ENCODE measurements around the gene SLC43A2.

DNA sequence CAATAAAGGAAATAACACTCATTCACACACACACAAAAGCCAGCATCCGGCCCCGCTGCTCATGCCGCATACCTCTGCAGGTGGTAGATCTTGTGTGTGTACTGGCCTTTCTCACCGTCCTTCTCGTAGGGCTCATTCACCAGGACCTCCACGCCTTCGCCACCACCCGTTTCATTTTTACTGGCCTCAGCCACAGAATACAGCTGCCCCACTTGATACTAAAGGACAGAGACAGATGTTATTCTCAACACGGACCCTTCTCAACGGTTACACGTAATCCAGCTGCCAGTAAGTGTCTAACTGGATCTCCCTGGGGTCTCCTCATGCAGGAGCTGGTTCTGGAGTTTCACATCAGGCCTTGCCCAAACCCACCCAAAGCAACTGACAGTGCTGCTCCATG is 75.7 kb downstream of the SLC43A2 start:
- TF ChIP-seq, protein P1, sequence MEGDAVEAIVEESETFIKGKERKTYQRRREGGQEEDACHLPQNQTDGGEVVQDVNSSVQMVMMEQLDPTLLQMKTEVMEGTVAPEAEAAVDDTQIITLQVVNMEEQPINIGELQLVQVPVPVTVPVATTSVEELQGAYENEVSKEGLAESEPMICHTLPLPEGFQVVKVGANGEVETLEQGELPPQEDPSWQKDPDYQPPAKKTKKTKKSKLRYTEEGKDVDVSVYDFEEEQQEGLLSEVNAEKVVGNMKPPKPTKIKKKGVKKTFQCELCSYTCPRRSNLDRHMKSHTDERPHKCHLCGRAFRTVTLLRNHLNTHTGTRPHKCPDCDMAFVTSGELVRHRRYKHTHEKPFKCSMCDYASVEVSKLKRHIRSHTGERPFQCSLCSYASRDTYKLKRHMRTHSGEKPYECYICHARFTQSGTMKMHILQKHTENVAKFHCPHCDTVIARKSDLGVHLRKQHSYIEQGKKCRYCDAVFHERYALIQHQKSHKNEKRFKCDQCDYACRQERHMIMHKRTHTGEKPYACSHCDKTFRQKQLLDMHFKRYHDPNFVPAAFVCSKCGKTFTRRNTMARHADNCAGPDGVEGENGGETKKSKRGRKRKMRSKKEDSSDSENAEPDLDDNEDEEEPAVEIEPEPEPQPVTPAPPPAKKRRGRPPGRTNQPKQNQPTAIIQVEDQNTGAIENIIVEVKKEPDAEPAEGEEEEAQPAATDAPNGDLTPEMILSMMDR (conservative IDR thresholded peaks at IDR 0.05; ENCODE audit: low read depth, low read length): no peak
- TF ChIP-seq EZH2 (IDR thresholded peaks at IDR 0.05; ENCODE audit: borderline replicate concordance, low read depth, low read length, poor library complexity, severe bottlenecking): no peak

Measured in A673 (cell line).